Kidney glomerular epithelial cell (primary cell): ENCODE data around the gene EGLN2.
"Not testable (repeated sequence)": the region's sequence is repeated elsewhere in the genome, so short reads cannot be mapped to it uniquely, and the experiment has no call there.

ENCODE experiments used
- DNase-seq: peaks from one replicate; lab custom pipeline; 2025; lab: John Stamatoyannopoulos, UW

EGLN2 gene

GRCh38 chr19:40802300-40803169, 3.5 kb downstream of the EGLN2 start:
- no peak for DNase-seq

- DNase-seq, result no peak
Observed at GRCh38 chr19:40803170-40803856, 4.3 kb downstream of the EGLN2 start.

- no peak for DNase-seq
Observed at GRCh38 chr19:40803857-40804782, 5.1 kb downstream of the EGLN2 start.

- no peak for DNase-seq
Observed at GRCh38 chr19:40804783-40805242, 5.8 kb downstream of the EGLN2 start.

- no peak for DNase-seq
Observed at GRCh38 chr19:40805258-40805868, 6.4 kb downstream of the EGLN2 start.

- peak; percentile 98 for DNase-seq
Observed at GRCh38 chr19:40806423-40807146, 7.6 kb downstream of the EGLN2 start.

GRCh38 chr19:40807147-40808020, 8.4 kb downstream of the EGLN2 start:
- DNase-seq, result no peak

- no peak for DNase-seq
Observed at GRCh38 chr19:40808021-40808325, 9.0 kb downstream of the EGLN2 start.

- DNase-seq, result no peak
Observed at GRCh38 chr19:40808497-40808896, 9.5 kb downstream of the EGLN2 start.

GRCh38 chr19:40809358-40810086, 10.5 kb downstream of the EGLN2 start:
- no peak for DNase-seq

GRCh38 chr19:40810160-40810559, 11.2 kb downstream of the EGLN2 start:
- no peak for DNase-seq

GRCh38 chr19:40810649-40811408, 11.8 kb downstream of the EGLN2 start:
- peak; percentile 56 for DNase-seq

- no peak for DNase-seq
Observed at GRCh38 chr19:40811478-40812341, 12.7 kb downstream of the EGLN2 start.

- not testable (repeated sequence) for DNase-seq
Observed at GRCh38 chr19:40812571-40812970, 13.6 kb downstream of the EGLN2 start.

GRCh38 chr19:40813182-40813581, 14.2 kb downstream of the EGLN2 start:
- DNase-seq, result no peak

GRCh38 chr19:40815223-40815622, 16.2 kb downstream of the EGLN2 start:
- no peak for DNase-seq

GRCh38 chr19:40818480-40819399, 19.7 kb downstream of the EGLN2 start:
- DNase-seq, result not testable (repeated sequence)
